ENCODE measurements around the gene RLN1. TPM values are rescaled to one million over a fixed set of nuclear protein-coding genes. Genes with fewer than 3 reads are reported as not detected.
"Not testable (repeated sequence)": the region's sequence is repeated elsewhere in the genome, so short reads cannot be mapped to it uniquely, and the experiment has no call there.

RLN1 gene
- total and polyA plus RNA-seq, 10 of the 15 experiments (the other 5 are each of a cell fraction or from before 2014, with no cell fraction given): 0.80 to 2.8 (median 1.9) TPM

DNA sequence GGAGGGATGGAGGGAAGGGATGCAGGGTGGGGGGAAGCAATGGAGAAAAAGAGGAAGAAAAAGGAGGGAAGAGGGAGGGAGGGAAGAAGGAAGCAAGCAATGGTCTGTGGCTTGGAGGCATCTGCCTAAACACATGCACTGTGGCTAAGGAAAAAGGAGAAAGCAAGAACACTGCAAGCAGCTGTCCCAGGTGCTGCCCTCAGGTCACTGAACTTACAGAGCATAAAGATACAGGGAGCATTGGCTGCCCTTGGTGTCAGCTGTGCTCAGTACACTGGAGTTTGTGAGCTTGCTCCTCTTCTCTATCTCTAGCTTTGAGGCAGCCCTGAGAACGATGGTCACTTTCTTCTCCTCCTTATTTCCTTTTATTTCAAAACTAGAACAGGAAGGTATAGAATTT lies 18.1 kb downstream of the RLN1 start:
- BruUV-seq (replicated peaks); POLR2A ChIA-PET; H3K79me2 ChIP-seq (ENCODE audit: control insufficient read depth, insufficient read depth, low read length); H3K4me2 ChIP-seq (ENCODE audit: control insufficient read depth, insufficient read depth); in situ Hi-C loops (cut with MboI); H3K4me1 ChIP-seq (ENCODE audit: control insufficient read depth, insufficient read depth, low read length); H2AFZ ChIP-seq (ENCODE audit: control insufficient read depth, low read depth, low read length); H3K9me3 ChIP-seq (replicated peaks; ENCODE audit: control insufficient read depth, insufficient read depth, low read length); FAIRE-seq; H3K36me3 ChIP-seq (ENCODE audit: control insufficient read depth in 2 of 2, insufficient read depth in 2 of 2, low read length in 1 of 2); H3K27ac ChIP-seq (ENCODE audit: control insufficient read depth, insufficient read depth); H3K27me3 ChIP-seq (replicated peaks in 1 of 2; ENCODE audit: control insufficient read depth in 2 of 2, insufficient read depth in 2 of 2, low read length in 1 of 2); DNase-seq (ENCODE audit: low read depth, low spot score); H4K20me1 ChIP-seq (ENCODE audit: control insufficient read depth, insufficient read depth); H3K4me3 ChIP-seq; H3K9ac ChIP-seq (ENCODE audit: control insufficient read depth, insufficient read depth, low read length); intact Hi-C loops (cut with micrococcal nuclease; ENCODE audit: unreplicated experiment): not testable (repeated sequence)
- RAD21 ChIA-PET (ENCODE audit: unreplicated experiment): interaction anchor here (0.6 to 1.5 kb wide), 7 partner anchors 76 to 983 kb away, joined by 3 to 6 read pairs (median 3); no protein-coding TSS in a partner anchor
- WGBS (ENCODE audit: insufficient coverage, insufficient replicate concordance, low lambda C conversion rate, missing lambda C conversion rate): 25% methylated on average over 1 of the region's 1 CpG
- SMC1A ChIA-PET (ENCODE audit: uncharacterized antibody, unreplicated experiment): interaction anchor here (0.6 to 1.8 kb wide), 8 partner anchors 31 to 563 kb away, joined by 3 to 5 read pairs (median 4); no protein-coding TSS in a partner anchor
- TF ChIP-seq, protein P1, sequence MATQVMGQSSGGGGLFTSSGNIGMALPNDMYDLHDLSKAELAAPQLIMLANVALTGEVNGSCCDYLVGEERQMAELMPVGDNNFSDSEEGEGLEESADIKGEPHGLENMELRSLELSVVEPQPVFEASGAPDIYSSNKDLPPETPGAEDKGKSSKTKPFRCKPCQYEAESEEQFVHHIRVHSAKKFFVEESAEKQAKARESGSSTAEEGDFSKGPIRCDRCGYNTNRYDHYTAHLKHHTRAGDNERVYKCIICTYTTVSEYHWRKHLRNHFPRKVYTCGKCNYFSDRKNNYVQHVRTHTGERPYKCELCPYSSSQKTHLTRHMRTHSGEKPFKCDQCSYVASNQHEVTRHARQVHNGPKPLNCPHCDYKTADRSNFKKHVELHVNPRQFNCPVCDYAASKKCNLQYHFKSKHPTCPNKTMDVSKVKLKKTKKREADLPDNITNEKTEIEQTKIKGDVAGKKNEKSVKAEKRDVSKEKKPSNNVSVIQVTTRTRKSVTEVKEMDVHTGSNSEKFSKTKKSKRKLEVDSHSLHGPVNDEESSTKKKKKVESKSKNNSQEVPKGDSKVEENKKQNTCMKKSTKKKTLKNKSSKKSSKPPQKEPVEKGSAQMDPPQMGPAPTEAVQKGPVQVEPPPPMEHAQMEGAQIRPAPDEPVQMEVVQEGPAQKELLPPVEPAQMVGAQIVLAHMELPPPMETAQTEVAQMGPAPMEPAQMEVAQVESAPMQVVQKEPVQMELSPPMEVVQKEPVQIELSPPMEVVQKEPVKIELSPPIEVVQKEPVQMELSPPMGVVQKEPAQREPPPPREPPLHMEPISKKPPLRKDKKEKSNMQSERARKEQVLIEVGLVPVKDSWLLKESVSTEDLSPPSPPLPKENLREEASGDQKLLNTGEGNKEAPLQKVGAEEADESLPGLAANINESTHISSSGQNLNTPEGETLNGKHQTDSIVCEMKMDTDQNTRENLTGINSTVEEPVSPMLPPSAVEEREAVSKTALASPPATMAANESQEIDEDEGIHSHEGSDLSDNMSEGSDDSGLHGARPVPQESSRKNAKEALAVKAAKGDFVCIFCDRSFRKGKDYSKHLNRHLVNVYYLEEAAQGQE (IDR thresholded peaks at IDR 0.05; ENCODE audit: low read depth, low read length): peak; percentile 58; the same call in 1 of the 2 replicates
- peak; percentile 31; the same call in 2 of the 3 replicates for ATAC-seq
- CTCF ChIA-PET: interaction anchor here (0.6 to 1.2 kb wide), 11 partner anchors 53 to 562 kb away, joined by 3 to 5 read pairs (median 3); no protein-coding TSS in a partner anchor

DNA sequence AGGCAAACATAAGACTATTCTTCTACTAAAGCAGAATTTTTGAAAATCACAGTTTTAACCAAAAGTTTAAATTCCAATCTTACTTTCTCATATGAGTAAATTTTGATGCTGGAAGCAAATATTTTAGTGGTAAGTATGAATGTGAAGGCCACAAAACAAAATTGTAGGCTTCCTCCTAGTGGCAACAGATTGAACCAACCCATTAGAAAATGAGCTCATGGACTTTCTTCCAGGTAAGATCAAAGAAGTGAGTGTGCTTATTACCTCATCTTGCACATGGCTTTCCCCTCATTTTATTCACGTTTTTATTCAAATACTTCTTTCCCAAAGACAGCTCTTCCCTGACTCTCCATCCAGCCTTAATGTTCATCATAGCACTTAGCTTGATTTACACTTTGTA lies 18.6 kb downstream of the RLN1 start:
- H3K9me3 ChIP-seq (replicated peaks; ENCODE audit: control insufficient read depth, insufficient read depth, low read length): no peaks in the 10 kb centered on the region; the same call in 2 of the 3 replicates
- no peak overlapping the region for H3K9ac ChIP-seq (ENCODE audit: control insufficient read depth, insufficient read depth, low read length)
- DNase-seq (ENCODE audit: low read depth, low spot score): no peak
- no peak for FAIRE-seq
- no peak overlapping the region for H3K4me2 ChIP-seq (ENCODE audit: control insufficient read depth, insufficient read depth)
- no TSS peak for BruUV-seq (replicated peaks)
- no peaks in the 10 kb centered on the region for H3K27me3 ChIP-seq (replicated peaks in 1 of 2; ENCODE audit: control insufficient read depth in 2 of 2, insufficient read depth in 2 of 2, low read length in 1 of 2)
- H3K27ac ChIP-seq (ENCODE audit: control insufficient read depth, insufficient read depth): no peak overlapping the region
- no peaks in the 10 kb centered on the region for H4K20me1 ChIP-seq (ENCODE audit: control insufficient read depth, insufficient read depth)
- no peaks in the 10 kb centered on the region for H3K36me3 ChIP-seq (ENCODE audit: control insufficient read depth in 2 of 2, insufficient read depth in 2 of 2, low read length in 1 of 2)
- H2AFZ ChIP-seq (ENCODE audit: control insufficient read depth, low read depth, low read length): no peak overlapping the region
- intact Hi-C loops (cut with micrococcal nuclease; ENCODE audit: unreplicated experiment): no loop called here
- WGBS (ENCODE audit: insufficient coverage, insufficient replicate concordance, low lambda C conversion rate, missing lambda C conversion rate): 0% methylated on average over 1 of the region's 1 CpG
- peak; percentile 59; the same call in 2 of the 3 replicates for ATAC-seq
- CTCF ChIA-PET: interaction anchor here (0.6 to 1.2 kb wide), 11 partner anchors 53 to 561 kb away, joined by 3 to 5 read pairs (median 3); no protein-coding TSS in a partner anchor
- no peaks in the 10 kb centered on the region for H3K4me1 ChIP-seq (ENCODE audit: control insufficient read depth, insufficient read depth, low read length)
- no peak overlapping the region for H3K4me3 ChIP-seq
- RAD21 ChIA-PET (ENCODE audit: unreplicated experiment): interaction anchor here (0.7 to 1.5 kb wide), 6 partner anchors 76 to 562 kb away, joined by 3 to 6 read pairs (median 3); no protein-coding TSS in a partner anchor
- POLR2A ChIA-PET: no interaction called here
- SMC1A ChIA-PET (ENCODE audit: uncharacterized antibody, unreplicated experiment): interaction anchor here (0.6 to 1.8 kb wide), 9 partner anchors 31 to 562 kb away, joined by 3 to 5 read pairs (median 4); no protein-coding TSS in a partner anchor
- no peaks in the 10 kb centered on the region for H3K79me2 ChIP-seq (ENCODE audit: control insufficient read depth, insufficient read depth, low read length)
- in situ Hi-C loops (cut with MboI): no loop called here
- TF ChIP-seq, protein P2, sequence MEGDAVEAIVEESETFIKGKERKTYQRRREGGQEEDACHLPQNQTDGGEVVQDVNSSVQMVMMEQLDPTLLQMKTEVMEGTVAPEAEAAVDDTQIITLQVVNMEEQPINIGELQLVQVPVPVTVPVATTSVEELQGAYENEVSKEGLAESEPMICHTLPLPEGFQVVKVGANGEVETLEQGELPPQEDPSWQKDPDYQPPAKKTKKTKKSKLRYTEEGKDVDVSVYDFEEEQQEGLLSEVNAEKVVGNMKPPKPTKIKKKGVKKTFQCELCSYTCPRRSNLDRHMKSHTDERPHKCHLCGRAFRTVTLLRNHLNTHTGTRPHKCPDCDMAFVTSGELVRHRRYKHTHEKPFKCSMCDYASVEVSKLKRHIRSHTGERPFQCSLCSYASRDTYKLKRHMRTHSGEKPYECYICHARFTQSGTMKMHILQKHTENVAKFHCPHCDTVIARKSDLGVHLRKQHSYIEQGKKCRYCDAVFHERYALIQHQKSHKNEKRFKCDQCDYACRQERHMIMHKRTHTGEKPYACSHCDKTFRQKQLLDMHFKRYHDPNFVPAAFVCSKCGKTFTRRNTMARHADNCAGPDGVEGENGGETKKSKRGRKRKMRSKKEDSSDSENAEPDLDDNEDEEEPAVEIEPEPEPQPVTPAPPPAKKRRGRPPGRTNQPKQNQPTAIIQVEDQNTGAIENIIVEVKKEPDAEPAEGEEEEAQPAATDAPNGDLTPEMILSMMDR (IDR thresholded peaks at IDR 0.05 in 2 of 3, conservative IDR thresholded peaks at IDR 0.05 in 1 of 3; ENCODE audit: control insufficient read depth in 2 of 3, extremely low read depth in 1 of 3, insufficient read depth in 1 of 3, low read depth in 3 of 3, low read length in 3 of 3): peak; percentile 17 to 29 (median 18); a peak in 4 of 6 replicates
- TF ChIP-seq, protein P3, sequence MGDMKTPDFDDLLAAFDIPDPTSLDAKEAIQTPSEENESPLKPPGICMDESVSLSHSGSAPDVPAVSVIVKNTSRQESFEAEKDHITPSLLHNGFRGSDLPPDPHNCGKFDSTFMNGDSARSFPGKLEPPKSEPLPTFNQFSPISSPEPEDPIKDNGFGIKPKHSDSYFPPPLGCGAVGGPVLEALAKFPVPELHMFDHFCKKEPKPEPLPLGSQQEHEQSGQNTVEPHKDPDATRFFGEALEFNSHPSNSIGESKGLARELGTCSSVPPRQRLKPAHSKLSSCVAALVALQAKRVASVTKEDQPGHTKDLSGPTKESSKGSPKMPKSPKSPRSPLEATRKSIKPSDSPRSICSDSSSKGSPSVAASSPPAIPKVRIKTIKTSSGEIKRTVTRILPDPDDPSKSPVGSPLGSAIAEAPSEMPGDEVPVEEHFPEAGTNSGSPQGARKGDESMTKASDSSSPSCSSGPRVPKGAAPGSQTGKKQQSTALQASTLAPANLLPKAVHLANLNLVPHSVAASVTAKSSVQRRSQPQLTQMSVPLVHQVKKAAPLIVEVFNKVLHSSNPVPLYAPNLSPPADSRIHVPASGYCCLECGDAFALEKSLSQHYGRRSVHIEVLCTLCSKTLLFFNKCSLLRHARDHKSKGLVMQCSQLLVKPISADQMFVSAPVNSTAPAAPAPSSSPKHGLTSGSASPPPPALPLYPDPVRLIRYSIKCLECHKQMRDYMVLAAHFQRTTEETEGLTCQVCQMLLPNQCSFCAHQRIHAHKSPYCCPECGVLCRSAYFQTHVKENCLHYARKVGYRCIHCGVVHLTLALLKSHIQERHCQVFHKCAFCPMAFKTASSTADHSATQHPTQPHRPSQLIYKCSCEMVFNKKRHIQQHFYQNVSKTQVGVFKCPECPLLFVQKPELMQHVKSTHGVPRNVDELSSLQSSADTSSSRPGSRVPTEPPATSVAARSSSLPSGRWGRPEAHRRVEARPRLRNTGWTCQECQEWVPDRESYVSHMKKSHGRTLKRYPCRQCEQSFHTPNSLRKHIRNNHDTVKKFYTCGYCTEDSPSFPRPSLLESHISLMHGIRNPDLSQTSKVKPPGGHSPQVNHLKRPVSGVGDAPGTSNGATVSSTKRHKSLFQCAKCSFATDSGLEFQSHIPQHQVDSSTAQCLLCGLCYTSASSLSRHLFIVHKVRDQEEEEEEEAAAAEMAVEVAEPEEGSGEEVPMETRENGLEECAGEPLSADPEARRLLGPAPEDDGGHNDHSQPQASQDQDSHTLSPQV (IDR thresholded peaks at IDR 0.05): no peak
- TF ChIP-seq TCF7 (IDR thresholded peaks at IDR 0.05; ENCODE audit: borderline replicate concordance): peak; percentile 62
- no peak for TF ChIP-seq SIX5 (IDR thresholded peaks at IDR 0.05; ENCODE audit: low read depth, low read length, severe bottlenecking)
